SU-DHL-6 (cell line): ENCODE measurements around the gene SLC16A3.

Source experiments
- CTCF ChIP-seq: fragments of 200-600 bp; sonication (generic); IDR thresholded peaks from one replicate; pipeline ENCODE4 v1.5.1; 2017; ENCODE audit warnings: antibody characterized with exemption, mild to moderate bottlenecking, low read length, moderate library complexity; ENCODE audit not compliant: insufficient read depth, poor library complexity, severe bottlenecking
- EZH2phosphoT487 ChIP-seq: fragments of 200-600 bp; sonication (generic), shearing (Covaris generic); conservative IDR thresholded peaks from 2 replicates; pipeline ENCODE4 v1.6.1; 2018; ENCODE audit warnings: mild to moderate bottlenecking, antibody characterized with exemption, low read length, moderate library complexity, mixed read lengths

GRCh38 chr17:82232322-82232820 is 3.5 kb downstream of the SLC16A3 start:
- TF ChIP-seq CTCF, result no peak
- no peak for TF ChIP-seq EZH2phosphoT487
